Stimulated activated CD4-positive, alpha-beta T cell treated with anti-CD3 and anti-CD28 coated beads, TNF-alpha, amount 100 ng/mL, for 48 hours (primary cell): ENCODE measurements around the gene TP53I11.

ENCODE experiments used
- DNase-seq, 3 donors: peaks; one replicate each; pipeline ENCODE4 v3.0.0-alpha.2; 2020; ENCODE audit warnings: low read depth in 3 of 3

Gene TP53I11

DNA sequence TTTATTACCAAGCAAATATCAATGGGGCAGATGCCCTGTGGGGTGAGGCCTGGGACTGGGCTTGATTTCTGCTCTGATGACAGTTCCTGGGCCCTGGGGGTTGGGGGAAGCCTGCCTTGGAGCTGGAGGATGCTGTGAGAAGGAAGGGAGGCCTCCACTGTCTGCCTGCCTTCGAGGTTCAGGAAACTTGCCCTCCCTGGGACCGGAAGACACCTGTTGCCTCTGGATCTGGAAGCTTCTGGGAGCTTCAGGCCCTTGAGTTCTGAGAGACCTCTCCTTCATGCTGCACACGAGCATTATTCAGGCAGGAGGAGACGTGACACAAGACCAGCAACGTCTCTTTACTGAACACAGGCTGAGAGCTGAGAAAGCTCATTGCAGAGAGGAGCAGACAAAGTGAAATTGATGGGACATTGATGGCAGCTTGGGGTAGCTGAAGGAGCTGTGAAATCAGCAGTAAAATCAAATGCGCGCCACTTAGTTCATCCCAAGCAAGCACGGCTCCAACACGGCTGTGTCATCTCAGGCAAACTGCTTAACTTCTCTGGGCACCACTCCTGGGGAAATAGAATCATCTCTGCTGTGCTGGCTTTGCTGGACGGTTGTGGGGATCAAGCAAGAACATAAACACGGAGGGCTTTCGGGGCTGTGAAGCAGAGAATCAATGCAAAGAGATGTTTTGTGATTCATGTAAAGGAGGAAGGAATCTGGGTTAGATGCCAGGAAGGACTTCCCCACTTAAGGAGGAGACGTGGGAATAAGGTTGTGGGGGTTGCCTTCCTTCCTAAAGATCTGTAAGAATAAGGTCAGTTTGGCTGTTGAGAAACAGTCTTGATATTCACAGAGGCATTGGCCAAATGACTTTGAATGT is 64.5 kb downstream of the TP53I11 start:
- DNase-seq = no peak

DNA sequence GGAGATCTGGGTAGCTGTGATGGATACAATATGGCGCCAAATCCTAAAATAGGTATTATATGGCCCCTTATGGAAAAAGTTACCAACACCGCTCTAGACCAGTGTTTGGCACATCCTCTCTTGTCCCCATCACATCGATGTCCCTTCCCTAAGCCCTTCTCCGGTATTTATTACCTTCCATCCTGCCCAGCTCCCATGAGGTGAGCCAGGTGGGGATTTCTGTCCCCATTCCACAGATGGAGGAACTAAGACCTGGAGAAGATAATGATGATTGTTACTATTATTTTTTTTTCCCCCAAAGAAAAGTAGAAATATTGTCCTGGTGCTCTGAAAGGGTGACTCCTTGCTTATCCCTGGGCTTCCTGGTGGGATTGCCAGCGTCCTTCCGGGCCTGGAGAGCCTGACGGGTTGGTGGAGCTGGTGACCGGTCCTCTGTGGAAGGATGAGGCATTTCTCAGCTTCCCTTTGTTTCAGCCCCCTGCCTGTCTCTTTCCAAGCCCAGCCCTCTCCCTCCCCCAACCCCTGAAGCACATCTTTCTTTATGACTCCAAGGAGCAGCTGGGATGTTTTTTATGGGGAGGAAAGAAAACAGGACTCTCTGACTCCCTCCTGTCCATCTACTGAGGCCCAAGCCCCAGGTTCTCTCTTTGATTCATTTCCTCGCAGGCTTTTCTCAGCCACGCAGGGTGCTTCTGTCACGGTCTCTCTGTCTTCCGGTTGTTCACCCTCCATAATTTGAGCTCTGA is 65.4 kb downstream of the TP53I11 start:
- DNase-seq = no peak

DNA sequence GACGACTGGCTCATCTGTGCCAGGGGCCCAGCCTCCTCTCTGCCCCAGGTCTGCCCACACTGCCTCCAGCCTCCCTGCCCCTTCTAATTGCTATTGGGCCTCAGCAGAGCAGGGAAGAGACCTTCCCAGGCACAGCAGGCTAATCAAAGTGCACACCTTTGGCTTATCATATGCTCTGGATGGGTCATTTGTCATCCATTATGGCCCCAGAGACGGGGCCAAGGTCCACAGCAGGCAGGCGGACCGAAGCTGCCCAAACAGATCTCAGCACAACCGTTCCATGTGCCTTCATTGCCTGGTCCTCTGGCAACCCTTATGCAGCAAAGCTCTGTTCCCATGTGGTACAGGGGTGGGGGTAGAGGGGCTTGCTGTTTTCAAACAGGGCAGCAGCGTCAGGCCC is 66.6 kb downstream of the TP53I11 start:
- no peak for DNase-seq

DNA sequence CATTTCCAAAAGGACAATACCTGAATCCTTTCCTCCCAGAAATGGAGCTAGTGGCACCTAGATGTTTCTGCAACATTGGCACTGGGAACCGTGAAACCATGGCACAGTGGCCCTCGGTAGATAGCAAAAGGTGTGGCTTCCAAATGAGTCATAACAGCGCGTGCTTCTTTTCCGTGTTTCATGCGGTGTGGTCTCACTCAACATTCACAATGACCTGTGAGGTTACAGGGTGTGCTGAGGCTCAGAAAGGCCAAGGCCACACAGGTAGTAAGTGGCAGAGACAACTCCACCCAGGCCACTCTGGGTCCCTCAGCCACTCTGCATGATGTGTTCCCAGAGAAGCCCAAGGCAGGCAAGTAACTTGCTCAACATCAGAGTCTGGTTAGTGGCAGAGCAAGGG is 67.4 kb downstream of the TP53I11 start:
- no peak for DNase-seq
